SU-DHL-6 (cell line): Measurements from ENCODE around the gene KPRP.

Source experiments
- EZH2phosphoT487 ChIP-seq: fragments of 200-600 bp; sonication (generic), shearing (Covaris generic); conservative IDR thresholded peaks from 2 replicates; pipeline ENCODE4 v1.6.1; 2018; ENCODE audit warnings: mild to moderate bottlenecking, antibody characterized with exemption, low read length, moderate library complexity, mixed read lengths
- TF ChIP-seq, protein P1 (sequence below): fragments of 200-600 bp; sonication (generic); IDR thresholded peaks from one replicate; pipeline ENCODE4 v1.5.1; 2017; ENCODE audit warnings: antibody characterized with exemption, mild to moderate bottlenecking, low read length, moderate library complexity; ENCODE audit not compliant: insufficient read depth, poor library complexity, severe bottlenecking

DNA sequence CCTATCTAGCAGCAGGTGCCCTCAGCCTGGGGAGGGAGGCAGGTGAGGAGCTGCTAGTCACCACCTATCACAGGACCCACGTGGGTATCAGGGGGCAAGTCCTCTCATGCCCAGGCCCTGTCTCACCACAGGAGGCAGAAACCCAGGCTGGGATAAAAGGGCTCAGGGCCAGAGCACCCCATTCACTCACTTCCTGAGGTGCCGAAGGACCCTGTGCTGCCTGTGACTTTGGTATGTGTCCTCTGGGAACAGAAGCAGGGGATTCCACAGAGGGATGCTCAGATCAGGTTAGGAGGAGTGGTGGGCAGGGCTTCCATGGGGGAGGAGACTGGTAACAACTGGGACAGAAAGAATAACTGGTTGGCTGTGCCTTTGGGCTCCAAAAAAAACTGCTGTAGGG, 28.3 kb downstream of the KPRP start, which contains the start of gene LCE1E:
- TF ChIP-seq, protein P1, sequence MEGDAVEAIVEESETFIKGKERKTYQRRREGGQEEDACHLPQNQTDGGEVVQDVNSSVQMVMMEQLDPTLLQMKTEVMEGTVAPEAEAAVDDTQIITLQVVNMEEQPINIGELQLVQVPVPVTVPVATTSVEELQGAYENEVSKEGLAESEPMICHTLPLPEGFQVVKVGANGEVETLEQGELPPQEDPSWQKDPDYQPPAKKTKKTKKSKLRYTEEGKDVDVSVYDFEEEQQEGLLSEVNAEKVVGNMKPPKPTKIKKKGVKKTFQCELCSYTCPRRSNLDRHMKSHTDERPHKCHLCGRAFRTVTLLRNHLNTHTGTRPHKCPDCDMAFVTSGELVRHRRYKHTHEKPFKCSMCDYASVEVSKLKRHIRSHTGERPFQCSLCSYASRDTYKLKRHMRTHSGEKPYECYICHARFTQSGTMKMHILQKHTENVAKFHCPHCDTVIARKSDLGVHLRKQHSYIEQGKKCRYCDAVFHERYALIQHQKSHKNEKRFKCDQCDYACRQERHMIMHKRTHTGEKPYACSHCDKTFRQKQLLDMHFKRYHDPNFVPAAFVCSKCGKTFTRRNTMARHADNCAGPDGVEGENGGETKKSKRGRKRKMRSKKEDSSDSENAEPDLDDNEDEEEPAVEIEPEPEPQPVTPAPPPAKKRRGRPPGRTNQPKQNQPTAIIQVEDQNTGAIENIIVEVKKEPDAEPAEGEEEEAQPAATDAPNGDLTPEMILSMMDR, result no peak
- no peak for TF ChIP-seq EZH2phosphoT487
